Measurements from ENCODE around the gene ZBTB45. TPM values are rescaled to one million over a fixed set of nuclear protein-coding genes. Genes with fewer than 3 reads are reported as not detected.

Gene ZBTB45
- total and polyA plus RNA-seq, 12 donors: 7.1 to 13.3 (median 9.3) TPM

DNA sequence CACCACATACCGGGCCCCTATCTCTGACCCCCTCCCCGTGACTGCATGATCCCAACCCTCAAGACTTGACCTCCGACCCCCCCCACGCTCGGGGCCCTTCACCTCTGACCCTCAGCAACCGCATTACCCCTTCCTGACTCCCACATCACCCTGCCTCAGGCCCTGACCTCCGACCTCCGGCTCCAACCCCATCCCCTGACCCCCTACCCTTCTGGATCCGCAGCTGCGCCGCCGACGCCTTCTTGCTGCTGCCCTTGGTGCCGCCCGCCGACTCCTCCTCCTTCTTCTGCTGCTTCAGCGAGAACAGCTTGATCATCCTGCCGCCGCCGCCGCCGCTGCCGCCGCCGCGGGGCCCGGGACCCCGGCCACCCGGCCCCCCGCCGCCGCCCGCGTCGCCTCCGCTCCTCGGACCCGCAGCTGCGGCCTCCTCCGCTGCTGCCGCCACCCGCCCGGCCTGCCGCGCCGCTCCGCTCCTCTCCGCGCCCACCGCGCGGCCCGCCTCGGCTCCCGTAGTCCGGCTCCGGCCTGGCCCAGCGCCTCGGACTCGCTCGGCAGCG, 38.5 kb upstream of the ZBTB45 start, which contains the start of gene UBE2M:
UBE2M (minus strand) TSS at position 546 of the 557 bp plus-strand sequence; CDS start at position 316, 230 bp downstream.
- ATAC-seq: no peak
- 0 to 1% methylated on average over 53 to 59 of the region's 62 CpGs for WGBS, 2 donors
- peak within 1 kb of the TSS; percentile 57 to 98 (median 76) for H3K4me3 ChIP-seq
- peaks cover 0 to 21% (median 0%) of the 10 kb centered on the region in 7 donors for H3K27me3 ChIP-seq
- peak within 1 kb of the TSS; percentile 98 to 100 (median 100) for H3K27ac ChIP-seq
- intact Hi-C loops (cut with DNase I): no loop called here
- peaks cover 37 to 76% (median 65%) of the 10 kb centered on the region in 9 donors for H3K4me1 ChIP-seq
- TF ChIP-seq, protein P1, sequence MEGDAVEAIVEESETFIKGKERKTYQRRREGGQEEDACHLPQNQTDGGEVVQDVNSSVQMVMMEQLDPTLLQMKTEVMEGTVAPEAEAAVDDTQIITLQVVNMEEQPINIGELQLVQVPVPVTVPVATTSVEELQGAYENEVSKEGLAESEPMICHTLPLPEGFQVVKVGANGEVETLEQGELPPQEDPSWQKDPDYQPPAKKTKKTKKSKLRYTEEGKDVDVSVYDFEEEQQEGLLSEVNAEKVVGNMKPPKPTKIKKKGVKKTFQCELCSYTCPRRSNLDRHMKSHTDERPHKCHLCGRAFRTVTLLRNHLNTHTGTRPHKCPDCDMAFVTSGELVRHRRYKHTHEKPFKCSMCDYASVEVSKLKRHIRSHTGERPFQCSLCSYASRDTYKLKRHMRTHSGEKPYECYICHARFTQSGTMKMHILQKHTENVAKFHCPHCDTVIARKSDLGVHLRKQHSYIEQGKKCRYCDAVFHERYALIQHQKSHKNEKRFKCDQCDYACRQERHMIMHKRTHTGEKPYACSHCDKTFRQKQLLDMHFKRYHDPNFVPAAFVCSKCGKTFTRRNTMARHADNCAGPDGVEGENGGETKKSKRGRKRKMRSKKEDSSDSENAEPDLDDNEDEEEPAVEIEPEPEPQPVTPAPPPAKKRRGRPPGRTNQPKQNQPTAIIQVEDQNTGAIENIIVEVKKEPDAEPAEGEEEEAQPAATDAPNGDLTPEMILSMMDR (IDR thresholded peaks at IDR 0.05): no peak
- H3K36me3 ChIP-seq: peaks cover 0 to 24% (median 11%) of the 10 kb centered on the region in 9 donors
- H3K9me3 ChIP-seq: no peaks in the 10 kb centered on the region
- DNase-seq: peak; percentile 62 to 63

DNA sequence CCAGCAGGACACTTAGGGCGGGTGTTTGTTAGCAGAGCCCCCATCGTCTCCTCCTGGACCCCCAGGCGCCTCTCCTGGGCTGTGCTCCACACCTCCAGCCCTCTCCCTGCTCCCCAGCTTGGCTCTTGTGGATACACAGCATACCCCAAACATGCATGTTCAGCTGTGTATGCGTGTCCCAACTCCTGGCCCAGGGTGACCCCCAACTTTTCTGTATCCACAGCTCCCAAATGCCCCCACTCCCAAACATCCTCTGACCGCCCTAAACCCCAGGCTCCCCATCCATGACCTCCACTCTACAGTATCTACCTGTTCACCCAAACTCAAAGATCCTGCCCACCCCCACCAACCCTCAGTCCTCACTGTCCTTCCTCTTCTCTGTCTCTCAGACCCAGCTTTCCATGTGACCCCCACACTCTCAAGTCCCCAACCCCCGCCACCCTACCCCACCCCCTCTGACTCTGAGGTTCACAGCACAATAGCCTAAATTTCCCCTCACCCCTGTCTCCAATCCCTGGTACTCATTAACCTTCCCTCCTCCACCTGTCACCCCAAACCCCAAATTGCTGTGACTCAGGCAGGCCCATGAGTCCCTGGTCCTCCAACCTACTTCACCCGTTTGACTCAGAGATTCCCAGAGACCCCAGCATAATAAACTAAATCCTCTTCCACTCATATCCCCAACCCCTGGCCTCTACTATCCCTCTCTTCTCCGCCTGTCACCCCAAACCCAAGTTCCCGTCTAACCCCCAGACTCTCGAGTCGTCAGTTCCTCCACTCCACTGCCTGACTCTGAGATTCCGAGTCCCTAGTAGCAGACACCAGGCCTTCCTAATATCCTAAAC, 37.8 kb upstream of the ZBTB45 start:
- DNase-seq (no peak), ATAC-seq (no peak)
- Histone ChIP-seq H3K4me1 (peaks cover 30 to 73% (median 61%) of the 10 kb centered on the region in 9 donors), H3K9me3 (no peaks in the 10 kb centered on the region), H3K27ac (peak overlapping the region; percentile 86 to 100 (median 100)), H3K36me3 (peaks cover 0 to 31% (median 16%) of the 10 kb centered on the region in 9 donors), H3K4me3 (peak overlapping the region; percentile 57 to 98 (median 76)), H3K27me3 (peaks cover 0 to 14% (median 0%) of the 10 kb centered on the region in 7 donors)
- TF ChIP-seq, protein P1 (IDR thresholded peaks at IDR 0.05): no peak
- 34 to 40% methylated on average over 12 of the region's 12 CpGs for WGBS, 2 donors
- intact Hi-C loops (cut with DNase I): no loop called here

DNA sequence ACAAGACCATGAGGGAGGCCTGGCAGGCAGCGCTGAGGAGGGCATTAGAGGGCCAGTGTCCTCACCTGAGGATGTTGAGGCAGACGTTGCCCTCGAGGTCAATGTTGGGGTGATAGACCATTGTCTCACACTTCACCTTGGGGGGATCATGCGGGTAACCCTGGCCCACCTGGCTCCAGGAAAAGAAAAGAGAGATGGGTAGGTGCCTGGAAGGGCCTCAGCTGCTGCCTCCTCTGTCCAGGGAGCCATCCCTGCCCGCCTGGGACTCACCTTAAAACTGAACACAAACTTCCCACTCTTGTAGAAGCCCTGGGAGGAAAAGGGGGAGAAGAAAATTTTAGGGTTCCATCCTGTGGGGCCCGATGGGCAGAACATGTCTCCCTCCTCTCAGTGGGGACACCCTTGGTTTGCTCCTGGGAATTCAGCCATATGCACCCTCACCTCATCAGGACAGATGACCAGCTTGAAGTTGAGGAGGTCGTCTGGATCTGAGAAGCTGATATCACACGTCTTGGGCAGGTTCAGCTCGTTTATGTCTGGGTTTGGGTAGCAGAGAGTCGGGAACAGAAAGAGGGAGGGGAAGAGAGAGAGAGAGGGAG, 37.1 kb upstream of the ZBTB45 start:
- DNase-seq: no peak
- Histone ChIP-seq H3K36me3 (peaks cover 0 to 38% (median 23%) of the 10 kb centered on the region in 9 donors), H3K4me3 (peak overlapping the region in 9 of 10 donors; percentile 59 to 98 (median 77)), H3K27me3 (peaks cover 0 to 7% (median 0%) of the 10 kb centered on the region in 7 donors), H3K4me1 (peaks cover 24 to 66% (median 53%) of the 10 kb centered on the region in 9 donors), H3K27ac (peak overlapping the region in 8 of 10 donors; percentile 14 to 100 (median 100)), H3K9me3 (no peaks in the 10 kb centered on the region)
- intact Hi-C loops (cut with DNase I): no loop called here
- TF ChIP-seq, protein P1 (IDR thresholded peaks at IDR 0.05): no peak
- ATAC-seq: no peak
- 64 to 65% methylated on average over 10 of the region's 10 CpGs for WGBS, 2 donors

Measured in heart right ventricle (tissue), 16 donors.